NCI-H446 treated with DMSO at 0.1 percent for 48 hours (cell line): ENCODE results near the gene USP11.

ENCODE experiments used
- DNase-seq: peaks from one replicate; lab custom pipeline; 2025; lab: John Stamatoyannopoulos, UW

Gene USP11

DNA sequence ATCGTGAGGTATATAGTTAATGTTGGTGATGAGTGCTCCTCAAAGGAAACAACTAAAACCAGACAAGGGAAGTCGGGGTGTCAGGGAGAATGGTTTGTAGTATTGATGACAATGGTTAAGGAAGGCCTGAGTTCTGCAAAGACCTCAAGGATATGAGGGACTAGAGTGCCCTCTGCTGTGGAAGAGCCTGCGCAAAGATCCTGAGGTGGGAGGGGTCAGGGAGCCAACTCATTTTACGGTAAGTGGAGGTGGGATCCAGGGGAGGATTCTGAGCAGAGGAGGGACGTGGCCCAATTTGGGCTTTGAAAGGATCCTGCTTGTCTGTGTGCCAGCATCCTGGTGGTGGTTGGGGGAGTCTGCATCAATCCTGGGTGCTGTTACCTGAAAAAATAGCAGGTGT is 27.8 kb upstream of the USP11 start:
- DNase-seq = no peak

DNA sequence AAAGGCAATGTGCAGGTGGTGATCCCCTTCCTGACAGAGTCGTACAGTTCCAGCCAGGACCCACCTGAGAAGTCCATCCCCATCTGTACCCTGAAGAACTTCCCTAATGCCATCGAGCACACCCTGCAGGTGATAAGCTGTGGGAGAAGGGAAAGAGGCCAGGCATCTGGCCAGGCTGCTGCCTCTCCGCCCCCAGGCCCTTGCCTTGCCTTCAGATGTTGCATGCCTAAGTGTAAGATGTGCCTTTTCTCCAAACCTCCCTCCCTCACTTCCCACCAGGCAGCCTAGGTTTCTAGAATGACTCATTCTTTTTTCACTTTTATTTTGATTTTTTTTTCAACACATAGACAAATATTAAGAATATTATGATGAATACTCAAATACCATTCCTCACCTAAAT is 26.5 kb upstream of the USP11 start:
- no peak for DNase-seq

DNA sequence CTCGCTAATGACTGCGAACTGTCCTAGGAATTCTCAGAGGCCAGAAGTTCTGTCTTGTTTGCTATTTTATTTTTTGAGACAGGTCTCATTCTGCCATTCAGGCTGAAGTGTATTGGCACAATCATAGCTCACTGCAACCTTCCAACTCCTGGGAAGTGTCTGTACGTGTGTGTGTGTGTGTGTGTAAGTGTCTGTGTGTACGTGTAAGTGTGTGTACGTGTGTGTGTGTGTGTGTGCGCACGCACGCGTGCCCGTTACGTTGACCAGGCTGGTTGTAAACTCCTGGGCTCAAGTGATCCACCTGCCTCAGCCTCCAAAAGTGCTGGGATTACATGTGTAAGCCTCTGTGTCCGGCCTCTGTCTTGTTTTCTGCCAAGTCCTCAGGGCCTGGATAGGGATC is 24.7 kb upstream of the USP11 start:
- DNase-seq = no peak

DNA sequence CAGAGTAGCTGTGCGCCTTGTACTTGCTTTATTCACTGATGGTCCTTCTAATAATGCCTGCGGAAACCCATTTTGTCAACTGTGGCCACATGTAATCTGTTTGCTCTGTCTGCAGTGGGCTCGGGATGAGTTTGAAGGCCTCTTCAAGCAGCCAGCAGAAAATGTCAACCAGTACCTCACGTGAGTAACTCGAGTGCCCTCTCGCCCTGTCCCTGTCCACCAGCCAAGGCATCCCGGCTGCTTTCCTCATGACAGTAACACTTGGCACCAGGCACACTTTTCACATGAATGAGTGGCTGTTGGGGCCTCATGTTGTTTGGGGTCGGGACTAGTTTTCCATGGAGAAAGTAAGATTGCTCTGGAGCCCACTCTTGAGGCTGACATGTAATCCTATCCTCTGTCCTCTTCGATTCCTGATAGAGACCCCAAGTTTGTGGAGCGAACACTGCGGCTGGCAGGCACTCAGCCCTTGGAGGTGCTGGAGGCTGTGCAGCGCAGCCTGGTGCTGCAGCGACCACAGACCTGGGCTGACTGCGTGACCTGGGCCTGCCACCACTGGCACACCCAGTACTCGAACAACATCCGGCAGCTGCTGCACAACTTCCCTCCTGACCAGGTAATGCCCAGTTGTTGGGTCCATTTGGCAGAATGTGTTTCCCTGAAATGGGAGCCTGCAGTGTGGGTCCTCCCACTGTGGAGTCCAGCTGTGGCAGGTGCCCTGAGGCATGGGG is 23.1 kb upstream of the USP11 start:
- no peak for DNase-seq

DNA sequence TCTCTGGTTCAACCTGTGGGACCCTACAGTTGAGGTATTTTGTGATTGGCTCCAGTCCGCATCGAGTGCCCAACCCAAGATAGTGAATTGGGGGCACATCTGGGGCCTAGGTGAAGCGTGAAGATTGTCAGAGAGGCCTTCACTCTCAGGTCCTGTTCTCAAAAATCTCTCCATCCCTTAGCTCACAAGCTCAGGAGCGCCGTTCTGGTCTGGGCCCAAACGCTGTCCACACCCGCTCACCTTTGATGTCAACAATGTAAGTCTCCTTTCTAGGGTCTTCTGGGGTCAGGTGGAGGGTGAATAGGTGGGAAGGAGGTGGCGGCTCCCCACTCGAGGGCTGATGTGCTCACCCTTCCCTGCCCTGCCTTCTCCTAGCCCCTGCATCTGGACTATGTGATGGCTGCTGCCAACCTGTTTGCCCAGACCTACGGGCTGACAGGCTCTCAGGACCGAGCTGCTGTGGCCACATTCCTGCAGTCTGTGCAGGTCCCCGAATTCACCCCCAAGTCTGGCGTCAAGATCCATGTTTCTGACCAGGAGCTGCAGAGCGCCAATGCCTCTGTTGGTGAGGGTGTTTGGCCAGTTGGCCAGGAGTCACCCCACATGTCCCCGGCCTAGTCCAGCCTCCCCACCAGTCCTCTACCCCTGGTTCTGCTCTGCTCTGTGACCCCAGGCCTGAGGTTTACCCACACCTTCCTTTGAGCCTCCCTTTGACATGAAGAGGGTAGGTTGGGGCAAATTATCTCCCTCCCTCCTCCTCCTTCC is 22.0 kb upstream of the USP11 start:
- DNase-seq = no peak

DNA sequence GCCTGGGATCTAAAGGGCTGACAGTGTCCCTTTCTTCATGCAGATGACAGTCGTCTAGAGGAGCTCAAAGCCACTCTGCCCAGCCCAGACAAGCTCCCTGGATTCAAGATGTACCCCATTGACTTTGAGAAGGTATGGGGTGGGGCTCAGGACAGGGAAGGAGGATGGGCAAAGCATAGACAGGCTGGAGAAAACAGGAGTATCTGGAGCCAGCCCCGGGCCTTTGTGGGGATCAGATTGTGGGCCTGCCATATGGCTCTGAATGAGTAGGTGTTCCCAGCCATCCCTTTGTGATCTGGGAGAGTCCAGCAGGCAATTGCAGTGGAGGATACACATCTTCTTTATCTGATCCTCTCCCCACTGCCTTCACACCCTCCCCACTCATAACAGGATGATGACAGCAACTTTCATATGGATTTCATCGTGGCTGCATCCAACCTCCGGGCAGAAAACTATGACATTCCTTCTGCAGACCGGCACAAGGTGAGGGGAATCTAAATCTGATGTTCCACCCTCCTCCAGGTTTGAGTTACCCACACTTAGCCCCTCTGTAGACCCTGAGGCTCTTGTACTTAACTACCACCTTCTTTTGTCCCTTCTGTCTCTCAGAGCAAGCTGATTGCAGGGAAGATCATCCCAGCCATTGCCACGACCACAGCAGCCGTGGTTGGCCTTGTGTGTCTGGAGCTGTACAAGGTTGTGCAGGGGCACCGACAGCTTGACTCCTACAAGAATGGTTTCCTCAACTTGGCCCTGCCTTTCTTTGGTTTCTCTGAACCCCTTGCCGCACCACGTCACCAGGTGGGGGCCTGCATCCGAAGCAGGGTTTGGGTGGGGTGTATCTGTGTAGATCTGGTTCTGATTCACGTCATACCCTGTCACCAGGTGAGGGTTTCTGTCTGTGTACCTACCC is 20.2 kb upstream of the USP11 start:
- no peak for DNase-seq

DNA sequence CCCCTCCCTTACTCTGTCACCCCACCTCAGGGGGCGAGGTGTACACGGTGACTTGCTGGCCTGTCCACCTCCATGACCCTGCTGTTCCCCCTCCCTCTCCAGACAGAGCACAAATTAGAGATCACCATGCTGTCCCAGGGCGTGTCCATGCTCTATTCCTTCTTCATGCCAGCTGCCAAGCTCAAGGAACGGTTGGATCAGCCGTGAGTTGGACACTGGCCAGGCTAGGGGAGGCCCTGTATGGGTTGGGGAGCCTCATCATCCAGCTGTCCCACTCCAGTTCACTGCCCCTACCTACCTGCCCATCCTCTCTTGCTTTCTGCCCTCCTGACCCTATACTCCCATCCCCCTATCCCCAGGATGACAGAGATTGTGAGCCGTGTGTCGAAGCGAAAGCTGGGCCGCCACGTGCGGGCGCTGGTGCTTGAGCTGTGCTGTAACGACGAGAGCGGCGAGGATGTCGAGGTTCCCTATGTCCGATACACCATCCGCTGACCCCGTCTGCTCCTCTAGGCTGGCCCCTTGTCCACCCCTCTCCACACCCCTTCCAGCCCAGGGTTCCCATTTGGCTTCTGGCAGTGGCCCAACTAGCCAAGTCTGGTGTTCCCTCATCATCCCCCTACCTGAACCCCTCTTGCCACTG is 18.3 kb upstream of the USP11 start:
- no peak for DNase-seq

DNA sequence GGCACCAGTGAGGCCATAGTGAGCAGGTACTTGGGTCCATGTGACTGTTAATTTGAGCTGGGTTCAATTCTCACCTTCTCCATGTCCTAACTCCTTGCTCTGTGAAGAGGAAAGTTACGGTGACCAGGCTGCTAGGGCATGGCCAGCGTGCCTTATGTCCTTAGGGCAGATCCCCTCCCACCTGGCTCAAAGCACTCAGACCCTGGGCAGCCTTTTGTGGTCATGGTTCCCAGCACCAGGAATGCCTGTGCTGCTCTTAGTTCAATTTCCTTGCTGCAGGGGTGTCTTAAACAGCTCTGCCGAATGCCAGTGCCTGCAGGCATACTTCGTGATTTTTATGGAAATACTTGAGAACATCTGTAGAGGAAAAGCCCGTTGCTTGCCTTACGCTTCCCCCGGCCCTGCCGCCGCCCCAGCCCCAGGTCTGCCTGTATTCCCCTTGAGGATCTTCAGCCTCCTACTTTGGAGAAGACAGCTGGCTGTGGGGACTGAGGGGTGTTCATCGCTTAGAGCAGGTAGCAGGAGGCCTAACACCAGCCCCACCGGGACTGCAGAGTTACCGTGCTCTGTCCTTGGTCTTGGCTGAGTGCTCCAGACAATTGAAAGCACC is 17.4 kb upstream of the USP11 start:
- no peak for DNase-seq

DNA sequence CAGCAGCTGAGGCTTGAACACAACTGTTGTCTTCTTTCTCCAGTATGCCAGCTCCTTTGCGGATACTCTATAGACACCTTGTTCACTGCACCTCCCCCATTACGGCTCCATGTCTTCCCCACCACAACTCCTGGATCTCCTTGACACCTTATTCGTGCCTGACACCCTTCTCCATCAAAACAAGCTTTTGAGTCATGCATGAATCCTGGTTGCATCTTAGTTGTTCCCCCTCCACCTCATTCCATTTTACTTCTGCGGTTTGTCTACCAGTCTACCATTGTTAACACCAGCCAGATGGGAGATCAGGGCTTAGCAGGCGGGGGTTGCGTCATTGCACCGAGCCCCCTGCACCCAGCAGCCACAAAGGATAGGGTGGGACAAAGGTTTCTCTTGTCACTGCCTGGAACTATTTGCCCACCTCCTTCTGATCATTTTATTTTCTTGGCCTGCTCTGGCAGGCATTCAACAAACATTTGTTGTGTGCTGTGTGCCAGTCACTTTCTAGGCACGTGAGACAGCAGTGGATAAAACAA is 16.4 kb upstream of the USP11 start:
- no peak for DNase-seq

DNA sequence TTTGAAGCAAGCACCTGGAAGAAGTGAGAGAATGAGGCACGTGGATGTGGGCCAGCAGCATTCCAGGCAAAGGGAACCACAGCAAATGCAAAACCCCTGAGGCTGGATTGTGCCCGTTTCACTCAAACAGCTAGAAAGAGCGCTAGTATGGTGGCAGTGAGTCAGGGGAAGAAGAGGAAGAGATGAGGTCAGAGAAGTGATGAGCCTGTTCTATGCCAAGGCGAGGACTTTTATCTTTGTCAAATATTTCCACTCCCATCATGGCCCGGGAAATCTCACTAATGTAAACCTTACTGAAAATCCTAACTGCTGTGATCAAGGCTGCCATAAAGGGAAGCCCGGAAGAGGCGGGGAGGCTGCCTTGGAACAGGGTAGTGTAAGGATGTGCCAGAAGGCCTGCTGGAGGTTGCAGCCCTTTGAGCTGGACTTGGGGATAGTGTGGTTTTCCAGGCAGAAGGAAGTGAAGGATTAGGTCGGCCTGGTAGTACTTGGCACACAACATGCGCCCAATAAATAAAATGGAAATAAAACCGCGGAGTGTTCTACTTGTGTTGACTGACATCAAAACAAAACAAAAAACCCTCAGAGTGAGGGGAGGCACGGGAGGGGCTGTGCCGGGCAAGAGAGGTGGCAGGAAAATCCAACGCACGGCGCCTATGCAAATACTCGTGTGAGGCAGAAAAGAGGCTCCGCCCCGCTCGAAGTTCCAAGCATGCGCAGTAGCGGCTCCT is 15.5 kb upstream of the USP11 start:
- no peak for DNase-seq

DNA sequence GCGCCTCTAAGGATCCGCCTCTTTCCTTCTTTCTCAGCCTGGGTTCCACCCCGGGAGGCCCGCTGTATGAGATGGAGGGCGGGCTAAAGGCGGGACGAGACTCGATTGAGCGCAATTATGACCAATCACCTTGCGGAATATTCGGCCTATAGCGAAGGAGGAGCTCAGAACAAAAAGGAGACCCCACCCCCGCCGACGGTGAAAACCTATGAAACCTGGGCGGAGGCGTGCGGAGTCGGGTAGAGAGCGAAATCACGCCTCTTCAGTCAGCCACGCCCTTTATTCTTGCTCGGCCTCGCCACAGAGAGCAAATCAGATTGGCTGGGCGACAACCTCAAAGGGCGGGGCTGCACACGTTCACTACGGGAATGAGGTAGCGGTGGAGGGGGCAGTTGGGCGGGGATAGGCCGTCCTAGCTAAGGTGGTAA is 14.9 kb upstream of the USP11 start:
- DNase-seq = peak; percentile 98

DNA sequence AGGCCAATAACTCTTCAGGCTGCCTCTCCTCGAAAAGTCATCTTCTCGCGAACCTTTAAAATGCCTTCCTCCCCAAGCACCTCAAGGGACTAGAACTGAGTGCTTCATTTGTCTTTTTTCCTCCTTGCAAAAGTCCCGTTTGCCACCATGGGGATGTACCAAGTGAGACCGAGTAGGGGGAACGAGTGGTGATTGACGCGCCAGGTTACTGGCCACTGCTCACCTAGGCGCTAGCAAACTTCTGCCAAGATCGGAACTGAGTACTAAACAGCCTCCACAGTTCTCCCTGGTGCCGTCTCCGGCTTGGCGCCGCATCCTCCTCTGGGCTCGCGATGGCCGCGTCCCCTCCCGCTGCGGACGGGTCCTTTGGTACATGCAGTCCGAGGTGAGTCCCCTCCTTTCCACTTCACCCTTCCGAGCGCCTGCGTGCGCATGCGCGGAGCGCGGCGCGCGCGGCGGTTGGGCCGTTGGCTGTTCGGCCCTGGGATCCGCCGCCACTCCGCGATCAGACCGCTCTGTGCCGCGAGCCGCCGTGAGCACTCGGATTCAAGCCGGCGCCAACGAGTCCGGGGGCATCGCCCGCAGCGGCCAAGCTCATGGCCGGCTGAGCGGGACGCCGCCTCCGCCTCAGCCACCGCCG is 14.4 kb upstream of the USP11 start, which contains the start of gene CDK16:
TSS of gene CDK16 (plus strand) at position 402 of the 640 bp plus-strand sequence. CDS start 4,877 bp downstream, outside the sequence.
- DNase-seq = peak; percentile 66

DNA sequence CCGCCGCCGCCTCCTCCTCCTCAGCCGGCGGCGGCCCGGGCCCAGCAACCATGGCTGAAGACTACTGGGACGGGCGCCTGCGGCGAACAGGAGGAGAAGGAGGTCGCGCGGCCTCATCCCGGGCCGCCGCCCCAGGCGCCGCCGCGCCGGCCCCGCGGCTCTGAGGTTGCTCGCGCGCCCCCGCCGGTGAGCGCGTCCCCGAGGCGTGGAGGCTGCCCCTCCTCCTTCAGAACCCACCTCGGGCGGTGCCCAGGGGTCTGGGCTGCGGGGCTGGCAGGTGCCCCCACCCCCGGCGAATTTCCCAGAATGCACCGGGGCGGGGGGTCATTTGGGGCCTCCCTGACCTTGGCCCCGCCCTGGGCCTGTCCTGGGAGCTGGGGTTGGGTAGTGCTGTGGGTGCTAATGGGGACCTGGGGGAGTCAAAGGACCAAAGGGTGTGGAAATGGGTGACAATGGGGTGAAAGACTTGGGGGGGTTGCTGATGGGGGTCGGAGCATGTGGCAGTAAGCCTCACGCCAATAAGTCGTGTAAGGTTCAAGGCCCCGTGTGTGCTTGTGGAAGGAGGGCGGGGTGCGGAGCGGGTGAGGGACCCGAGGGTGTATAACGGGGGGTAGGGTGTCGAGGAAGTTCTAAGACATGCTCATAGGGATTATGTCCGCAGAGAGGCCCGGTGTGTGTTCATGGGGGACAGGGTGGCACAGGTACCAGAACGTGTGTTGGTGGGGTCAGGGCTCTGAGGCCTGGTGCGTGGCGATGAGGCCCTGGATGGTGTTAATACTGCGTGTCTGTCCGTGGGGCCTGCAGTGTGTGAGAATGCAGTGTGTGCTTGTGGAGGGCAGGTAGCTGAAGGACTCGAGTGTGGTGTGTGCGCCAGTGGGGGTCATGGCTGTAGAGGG is 13.6 kb upstream of the USP11 start:
- no peak for DNase-seq

DNA sequence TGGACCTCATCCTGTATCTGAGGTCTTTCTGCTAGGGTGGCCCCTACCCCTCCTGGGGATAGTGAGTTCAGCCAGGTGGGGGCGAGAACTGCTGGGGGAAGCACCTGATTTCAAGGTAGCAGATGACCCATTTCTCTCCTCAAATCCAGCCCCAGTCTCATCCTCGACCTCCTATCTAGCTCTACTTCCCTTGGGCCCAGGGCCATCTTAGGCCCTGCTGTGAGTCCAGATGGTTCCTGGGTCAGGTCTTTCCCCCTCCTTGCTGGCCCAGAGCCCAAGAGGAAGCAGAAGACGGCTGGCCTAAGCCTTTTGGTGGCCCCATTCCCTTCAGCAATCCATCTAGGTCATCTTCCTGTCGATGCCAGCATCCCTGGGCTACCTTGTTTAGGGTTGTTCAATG is 11.1 kb upstream of the USP11 start:
- DNase-seq = no peak

DNA sequence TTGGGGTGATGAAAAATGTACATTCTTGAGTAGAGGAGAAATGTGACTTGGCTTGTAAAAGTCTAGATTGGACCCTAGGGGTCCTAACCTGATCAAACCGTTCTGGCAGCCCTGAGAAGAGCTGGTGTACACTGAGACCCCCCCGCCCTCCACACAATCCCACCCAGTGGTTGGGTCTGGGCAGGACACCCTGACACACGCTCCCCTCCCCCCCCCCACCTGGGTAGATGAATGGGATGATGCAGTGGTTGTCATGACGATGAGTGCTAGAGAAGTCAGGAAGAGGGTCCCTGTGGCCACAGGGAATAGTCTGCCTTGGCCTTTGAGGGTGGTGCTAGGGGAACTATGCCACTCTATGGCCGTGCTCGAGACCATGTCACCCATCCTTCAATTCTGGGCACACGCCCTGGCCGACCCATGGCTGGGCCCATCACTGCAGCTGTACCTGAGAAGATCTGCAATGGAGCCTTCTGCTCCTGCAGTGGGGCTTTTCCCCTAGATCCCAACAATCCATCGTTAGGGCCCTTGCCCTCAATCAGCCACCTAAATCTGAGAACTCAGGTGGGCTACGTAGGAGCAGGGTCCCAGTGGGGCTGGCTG is 10.0 kb upstream of the USP11 start:
- DNase-seq = no peak

DNA sequence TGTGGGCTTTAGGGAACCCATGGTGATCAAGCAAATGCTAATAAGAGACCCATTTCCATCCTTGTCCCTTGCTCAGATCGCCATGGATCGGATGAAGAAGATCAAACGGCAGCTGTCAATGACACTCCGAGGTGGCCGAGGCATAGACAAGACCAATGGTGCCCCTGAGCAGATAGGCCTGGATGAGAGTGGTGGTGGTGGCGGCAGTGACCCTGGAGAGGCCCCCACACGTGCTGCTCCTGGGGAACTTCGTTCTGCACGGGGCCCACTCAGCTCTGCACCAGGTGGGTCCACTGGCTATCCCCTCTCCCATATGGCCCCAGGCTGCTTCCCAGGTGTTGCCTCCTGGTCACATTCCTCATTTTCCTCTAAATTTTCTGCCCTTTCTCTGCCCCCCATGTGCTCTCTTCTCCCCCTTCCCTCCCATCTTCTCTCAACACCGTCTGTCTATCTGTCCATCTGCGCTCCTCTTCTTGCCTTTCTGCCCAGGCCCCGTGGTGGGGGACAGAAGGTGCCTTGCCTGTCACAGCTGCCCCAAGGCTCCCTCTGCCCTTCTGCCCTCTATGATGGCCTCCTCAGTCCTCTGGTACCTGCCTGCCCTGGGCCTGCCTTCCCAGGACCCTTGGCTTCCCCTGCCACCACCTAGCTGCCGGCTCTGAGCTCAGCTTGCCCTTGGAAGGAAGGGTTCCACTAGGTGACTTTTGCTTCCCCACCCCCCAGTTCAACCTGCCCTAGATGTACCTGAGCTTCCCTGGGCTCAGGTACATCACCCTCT is 9.1 kb upstream of the USP11 start:
- DNase-seq = no peak

DNA sequence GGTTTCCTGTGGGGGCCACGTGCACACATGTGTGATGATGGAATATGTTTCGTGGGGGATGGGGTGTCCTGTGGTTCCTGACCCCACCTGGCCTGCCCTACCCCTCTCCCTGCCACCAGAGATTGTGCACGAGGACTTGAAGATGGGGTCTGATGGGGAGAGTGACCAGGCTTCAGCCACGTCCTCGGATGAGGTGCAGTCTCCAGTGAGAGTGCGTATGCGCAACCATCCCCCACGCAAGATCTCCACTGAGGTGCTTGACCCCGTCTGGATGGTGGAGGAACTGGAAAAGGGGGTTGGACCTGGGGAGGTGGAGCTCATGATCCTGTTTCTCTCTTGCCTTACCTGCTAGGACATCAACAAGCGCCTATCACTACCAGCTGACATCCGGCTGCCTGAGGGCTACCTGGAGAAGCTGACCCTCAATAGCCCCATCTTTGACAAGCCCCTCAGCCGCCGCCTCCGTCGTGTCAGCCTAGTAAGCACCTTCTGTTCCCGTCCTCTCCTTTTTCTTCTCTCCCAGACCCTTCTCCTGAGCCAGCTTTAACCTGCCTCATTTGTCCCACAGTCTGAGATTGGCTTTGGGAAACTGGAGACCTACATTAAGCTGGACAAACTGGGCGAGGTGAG is 8.4 kb upstream of the USP11 start:
- DNase-seq = no peak
